SU-DHL-6 (cell line): Measurements from ENCODE around the gene FRMPD4.

Experiments used
- CTCF ChIP-seq: fragments of 200-600 bp; sonication (generic); IDR thresholded peaks from one replicate; pipeline ENCODE4 v1.5.1; 2017; ENCODE audit warnings: antibody characterized with exemption, mild to moderate bottlenecking, low read length, moderate library complexity; ENCODE audit not compliant: insufficient read depth, poor library complexity, severe bottlenecking
- EZH2phosphoT487 ChIP-seq: fragments of 200-600 bp; sonication (generic), shearing (Covaris generic); conservative IDR thresholded peaks from 2 replicates; pipeline ENCODE4 v1.6.1; 2018; ENCODE audit warnings: mild to moderate bottlenecking, antibody characterized with exemption, low read length, moderate library complexity, mixed read lengths

GRCh38 chrX:12716574-12716973, 578.3 kb downstream of the FRMPD4 start:
- TF ChIP-seq CTCF: no peak
- TF ChIP-seq EZH2phosphoT487: no peak
